GM13976 (cell line): ENCODE measurements around the gene PPP3CA.
"Not testable (repeated sequence)": the region's sequence is repeated elsewhere in the genome, so short reads cannot be mapped to it uniquely, and the experiment has no call there.

Source experiments
- DNase-seq: peaks from one replicate; pipeline ENCODE4 v3.0.0; 2012; ENCODE audit warnings: low spot score
- CTCF ChIP-seq: IDR thresholded peaks from 2 replicates; pipeline ENCODE4 v1.5.1; 2012; ENCODE audit warnings: borderline replicate concordance, mild to moderate bottlenecking; ENCODE audit not compliant: insufficient read depth; ENCODE audit errors: extremely low read depth, missing control alignments, control extremely low read depth
- in situ Hi-C: fragments of 300-500 bp; cut with MboI; formaldehyde crosslinking; loops from one replicate; pipeline ENCODE4 v1.12.0; 2022; ENCODE audit warnings: low sequenced_read_pairs, mixed read lengths, inconsistent platforms; ENCODE audit not compliant: unreplicated experiment

PPP3CA gene

GRCh38 chr4:101244349-101244748 lies 103.0 kb downstream of the PPP3CA start:
- no peak for TF ChIP-seq CTCF
- in situ Hi-C loops = no loop called here
- no peak for DNase-seq

GRCh38 chr4:101242441-101242840 lies 104.9 kb downstream of the PPP3CA start:
- no peak for DNase-seq
- in situ Hi-C loops = no loop called here
- no peak for TF ChIP-seq CTCF

GRCh38 chr4:101240099-101240498 lies 107.2 kb downstream of the PPP3CA start:
- DNase-seq = no peak
- in situ Hi-C loops = no loop called here
- TF ChIP-seq CTCF = no peak

GRCh38 chr4:101239665-101240064 lies 107.7 kb downstream of the PPP3CA start:
- DNase-seq = no peak
- in situ Hi-C loops = no loop called here
- no peak for TF ChIP-seq CTCF

GRCh38 chr4:101238706-101239105 lies 108.6 kb downstream of the PPP3CA start:
- in situ Hi-C loops = no loop called here
- TF ChIP-seq CTCF = no peak
- DNase-seq = no peak

- DNase-seq = no peak
- no peak for TF ChIP-seq CTCF
- in situ Hi-C loops = no loop called here
Measured at GRCh38 chr4:101237773-101238172, 109.6 kb downstream of the PPP3CA start.

- DNase-seq = no peak
- TF ChIP-seq CTCF = no peak
- in situ Hi-C loops = no loop called here
Measured at GRCh38 chr4:101236097-101236496, 111.2 kb downstream of the PPP3CA start.

GRCh38 chr4:101234141-101234540 lies 113.2 kb downstream of the PPP3CA start:
- DNase-seq, in situ Hi-C loops: not testable (repeated sequence)
